GM12878 (cell line): Measurements from ENCODE around the gene TRAPPC3L. TPM values are rescaled to one million over a fixed set of nuclear protein-coding genes. Genes with fewer than 3 reads are reported as not detected.

Source experiments
- ATAC-seq: fragments of 200-7000 bp; cut with Tn5 transposase; 3 replicates; pipeline ENCODE4 v1.9.1; 2020; ENCODE audit warnings: mild to moderate bottlenecking, moderate library complexity
- BruUV-seq: library from RNA; stranded (reverse); fragments of 400-500 nt; replicated peaks from 2 replicates; lab custom pipeline; 2021; lab: Mats Ljungman, UMichigan
- CTCF ChIA-PET: fragments of 300-600 bp; sonication (Branson Sonifier 250); formaldehyde crosslinking; extraction: SDS; loops from one replicate; lab custom pipeline; 2021; ENCODE audit warnings: inconsistent platforms; lab: Yijun Ruan, JAX
- POLR2A ChIA-PET: fragments of 350-600 bp; formaldehyde crosslinking; extraction: SDS; loops from one replicate; lab custom pipeline; 2021; ENCODE audit warnings: inconsistent platforms; lab: Charles Lee
- RAD21 ChIA-PET: fragments of 300-600 bp; sonication (Branson Sonifier 250); formaldehyde crosslinking; loops from one replicate; lab custom pipeline; 2023; ENCODE audit warnings: antibody characterized with exemption; ENCODE audit not compliant: unreplicated experiment; lab: Charles Lee
- SMC1A ChIA-PET: fragments of 300-600 bp; sonication (Branson Sonifier 250); formaldehyde crosslinking; loops from one replicate; lab custom pipeline; 2023; ENCODE audit not compliant: unreplicated experiment, uncharacterized antibody; lab: Charles Lee
- DNase-seq: peaks from one replicate; pipeline ENCODE4 v3.0.0-alpha.2; 2011; ENCODE audit warnings: low read depth, low spot score
- FAIRE-seq: peaks from 3 replicates; lab custom pipeline; 2011; peaks lifted over from hg19 to GRCh38; lab: Jason Lieb, UNC
- H2AFZ ChIP-seq: 2 replicates; pipeline ENCODE4 v1.6.0; 2011; ENCODE audit warnings: low read depth, low read length, control low read depth; ENCODE audit not compliant: control insufficient read depth
- H3K27ac ChIP-seq: 2 replicates; pipeline ENCODE4 v1.5.1; 2011; ENCODE audit warnings: control low read depth; ENCODE audit not compliant: control insufficient read depth, insufficient read depth
- H3K27me3 ChIP-seq, 2 experiments: replicated peaks in 1 of 2; 2 replicates each; pipeline versions ENCODE4 v1.6.0 to v1.6.1; 2011; ENCODE audit warnings: low read length in 1 of 2; ENCODE audit not compliant: control insufficient read depth in 2 of 2, insufficient read depth in 2 of 2
- H3K36me3 ChIP-seq, 2 experiments: 2 replicates each; pipeline ENCODE4 v1.5.1; 2011; ENCODE audit warnings: low read length in 1 of 2; ENCODE audit not compliant: control insufficient read depth in 2 of 2, insufficient read depth in 2 of 2
- H3K4me1 ChIP-seq: 2 replicates; pipeline ENCODE4 v1.6.1; 2011; ENCODE audit warnings: mild to moderate bottlenecking, low read length, moderate library complexity, mixed read lengths; ENCODE audit not compliant: control insufficient read depth, insufficient read depth
- H3K4me2 ChIP-seq: 2 replicates; pipeline ENCODE4 v1.6.0; 2011; ENCODE audit warnings: control low read depth; ENCODE audit not compliant: control insufficient read depth, insufficient read depth
- H3K4me3 ChIP-seq: fragments of 200-600 bp; sonication (generic); 2 replicates; pipeline ENCODE4 v1.5.1; 2016
- H3K79me2 ChIP-seq: 2 replicates; pipeline ENCODE4 v1.6.0; 2011; ENCODE audit warnings: low read length; ENCODE audit not compliant: control insufficient read depth, insufficient read depth
- H3K9ac ChIP-seq: 2 replicates; pipeline ENCODE4 v1.8.0; 2011; ENCODE audit warnings: low read length, control low read depth, mixed read lengths; ENCODE audit not compliant: control insufficient read depth, insufficient read depth
- H3K9me3 ChIP-seq: replicated peaks from 3 replicates; pipeline ENCODE4 v1.5.1; 2011; ENCODE audit warnings: mild to moderate bottlenecking, low read length; ENCODE audit not compliant: control insufficient read depth, insufficient read depth
- H4K20me1 ChIP-seq: 2 replicates; pipeline ENCODE4 v1.6.0; 2011; ENCODE audit not compliant: control insufficient read depth, insufficient read depth
- EP300 ChIP-seq, 2 experiments: fragments of 150-350 bp in 1 of 2; IDR thresholded peaks; 2 replicates each; pipeline ENCODE4 v1.6.1; 2011 to 2012; ENCODE audit warnings: low read depth in 2 of 2, low read length in 2 of 2, borderline replicate concordance in 1 of 2, improper control_type of control experiment in 1 of 2, inconsistent platforms in 1 of 2; ENCODE audit not compliant: control insufficient read depth in 1 of 2
- FOXK2 ChIP-seq: fragments of 450-650 bp; IDR thresholded peaks from 2 replicates; pipeline ENCODE4 v1.6.1; 2017; ENCODE audit warnings: mild to moderate bottlenecking, moderate library complexity
- HDAC6 ChIP-seq: fragments of 200-600 bp; sonication (generic); IDR thresholded peaks from one replicate; pipeline ENCODE4 v1.8.0; 2017; ENCODE audit warnings: antibody characterized with exemption; ENCODE audit not compliant: unreplicated experiment
- NFIC ChIP-seq: IDR thresholded peaks from 2 replicates; pipeline ENCODE4 v1.6.1; 2012; ENCODE audit warnings: low read depth, mild to moderate bottlenecking, inconsistent platforms, low read length, moderate library complexity
- RB1 ChIP-seq: fragments of 450-650 bp; formaldehyde crosslinking; IDR thresholded peaks from 2 replicates; pipeline ENCODE4 v1.6.1; 2017; ENCODE audit warnings: mild to moderate bottlenecking, borderline replicate concordance
- SPI1 ChIP-seq: IDR thresholded peaks from 2 replicates; pipeline ENCODE4 v1.6.1; 2011; ENCODE audit warnings: low read depth, mild to moderate bottlenecking, low read length, moderate library complexity, borderline replicate concordance; ENCODE audit not compliant: insufficient read depth
- WGBS: methylation state at CpG from one replicate; pipeline ENCODE4 v1.1.6; 2016; ENCODE audit warnings: low lambda C conversion rate; ENCODE audit not compliant: insufficient replicate concordance, insufficient coverage; ENCODE audit errors: missing lambda C conversion rate; 5-methylcytosine and 5-hydroxymethylcytosine counted together
- in situ Hi-C: fragments of 300-500 bp; cut with MboI; formaldehyde crosslinking; loops from 9 replicates; pipeline ENCODE4 v1.14.3; 2018; ENCODE audit warnings: mixed read lengths
- intact Hi-C: fragments of 100-400 bp; cut with micrococcal nuclease; formaldehyde crosslinking; loops from one replicate; pipeline ENCODE4 v1.14.2; 2022; ENCODE audit not compliant: unreplicated experiment
- polyA plus RNA-seq, 11 experiments: library from polyadenylated mRNA; depleted of rRNA in 4 of 11; unstranded in 6 of 11; stranded (reverse) in 5 of 11; fragments of >200 nt; fragmentation: Nextera tagmentation in 4 of 11; fragmentation: Illumina TruSeq in 1 of 11; extraction: Ambion mirVana in 4 of 11; extraction: Trizol in 1 of 11; gene quantifications; 1 replicate in 1 of 11; 2 replicates in 10 of 11; pipeline versions ENCODE4 v1.2.1 to v1.2.3, GENCODE V29; 2011 to 2016; ENCODE audit warnings: inconsistent platforms in 2 of 11, missing spikeins in 2 of 11, low read depth in 1 of 11
- total RNA-seq, 4 experiments: library from RNA; depleted of rRNA in 3 of 4; stranded (reverse); fragments of >200 nt in 3 of 4; fragmentation: Illumina TruSeq in 1 of 4; extraction: Trizol in 1 of 4; gene quantifications; 2 replicates each; pipeline versions ENCODE4 v1.2.1 to v1.2.3, GENCODE V29; 2013 to 2021

The TRAPPC3L gene
- total and polyA plus RNA-seq, 10 of the 15 experiments (the other 5 are each of a cell fraction or from before 2014, with no cell fraction given), result not detected

DNA sequence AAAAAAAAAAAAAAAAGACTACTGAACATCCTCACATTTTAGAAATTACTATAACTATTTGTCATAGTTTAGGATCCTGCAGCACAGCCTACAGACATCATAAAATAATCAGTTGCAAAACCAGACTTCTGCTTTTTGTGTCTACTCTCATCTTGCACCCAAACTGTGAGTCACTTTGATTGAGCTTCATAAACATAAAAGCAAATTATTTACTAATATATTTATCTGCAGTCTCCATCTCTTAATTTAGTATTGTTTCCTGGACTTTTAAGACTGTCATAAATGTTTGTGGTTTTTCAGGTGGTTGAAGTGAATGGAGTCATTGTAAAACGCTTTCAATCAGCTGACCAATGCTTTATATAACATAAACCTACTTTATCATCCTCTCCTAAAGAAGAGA is 99.1 kb downstream of the TRAPPC3L start:
- in situ Hi-C loops, result no loop called here
- 0 out of 3 replicates have a peak, but pooled peaks have one; percentile 13 for ATAC-seq

GRCh38 chr6:116445102-116445501 is 100.4 kb downstream of the TRAPPC3L start:
- 66% methylated on average over 5 of the region's 5 CpGs for WGBS
- ChIA-PET POLR2A (interaction anchor here (1.0 kb wide), 1 partner anchor 37 kb away, joined by 3 read pairs; no protein-coding TSS in a partner anchor), CTCF (interaction anchor here (0.6 to 2.8 kb wide), 23 partner anchors 9 to 549 kb away, joined by 3 to 9 read pairs (median 4); no protein-coding TSS in a partner anchor), SMC1A (interaction anchor here (0.7 to 2.4 kb wide), 12 partner anchors 11 to 178 kb away, joined by 3 to 15 read pairs (median 6); no protein-coding TSS in a partner anchor), RAD21 (interaction anchor here (0.6 to 7.3 kb wide), 11 partner anchors 24 to 177 kb away, joined by 3 to 54 read pairs (median 3); no protein-coding TSS in a partner anchor)
- no peak overlapping the region for H3K27ac ChIP-seq
- H3K4me1 ChIP-seq, result no peaks in the 10 kb centered on the region
- intact Hi-C loops (loop anchor here (2.0 kb wide), 2 partner anchors 88 to 158 kb away; no protein-coding TSS in a partner anchor), in situ Hi-C loops (no loop called here)
- ATAC-seq (no peak; the same call in 2 of the 3 replicates), DNase-seq (no peak), FAIRE-seq (no peak)
- H3K79me2 ChIP-seq, result no peaks in the 10 kb centered on the region
- no peaks in the 10 kb centered on the region for H3K9me3 ChIP-seq
- H3K9ac ChIP-seq, result no peak overlapping the region
- no TSS peak for BruUV-seq
- TF ChIP-seq NFIC, result no peak
- TF ChIP-seq HDAC6, result no peak
- TF ChIP-seq FOXK2, result no peak
- TF ChIP-seq EP300 (IDR thresholded peaks at IDR 0.05; ENCODE audit: borderline replicate concordance in 1 of 2, control insufficient read depth in 1 of 2, low read depth in 2 of 2, low read length in 2 of 2), result no peak
- no peaks in the 10 kb centered on the region for H3K36me3 ChIP-seq
- no peak overlapping the region for H3K4me3 ChIP-seq
- no peaks in the 10 kb centered on the region for H4K20me1 ChIP-seq
- no peak overlapping the region for H3K4me2 ChIP-seq
- no peaks in the 10 kb centered on the region for H3K27me3 ChIP-seq
- H2AFZ ChIP-seq, result no peak overlapping the region

More for the DNA sequence above, 99.1 kb downstream of the TRAPPC3L start:
- Histone ChIP-seq H3K79me2 (no peaks in the 10 kb centered on the region), H3K4me1 (peaks cover 8% of the 10 kb centered on the region), H3K4me2 (no peak overlapping the region), H3K27ac (no peak overlapping the region), H4K20me1 (no peaks in the 10 kb centered on the region), H3K9me3 (no peaks in the 10 kb centered on the region), H3K27me3 (no peaks in the 10 kb centered on the region), H3K36me3 (no peaks in the 10 kb centered on the region), H3K4me3 (no peak overlapping the region), H3K9ac (no peak overlapping the region), H2AFZ (no peak overlapping the region)
- ChIA-PET SMC1A (interaction anchor here (0.7 to 3.3 kb wide), 11 partner anchors 9 to 278 kb away, joined by 3 to 21 read pairs (median 4); partner anchors contain the start of gene CALHM6), POLR2A (no interaction called here), RAD21 (interaction anchor here (0.8 to 7.3 kb wide), 10 partner anchors 8 to 177 kb away, joined by 3 to 54 read pairs (median 4); partner anchors contain the start of gene TSPYL1), CTCF (interaction anchor here (0.6 to 2.8 kb wide), 15 partner anchors 12 to 177 kb away, joined by 3 to 17 read pairs (median 4); partner anchors contain the start of gene TSPYL1)
- DNase-seq, result no peak
- FAIRE-seq, result no peak
- BruUV-seq, result no TSS peak
- 85% methylated on average over 1 of the region's 1 CpG for WGBS
- TF ChIP-seq SPI1 (peak; percentile 55; the same call in 1 of the 2 replicates), RB1 (no peak)
- intact Hi-C loops, result no loop called here

Other genes starting within 250 kb of the TRAPPC3L start
Only the 7 nearest of the 9 such genes appear.
- 1.2 and 1.5 TPM in 2 replicates for gene CALHM6, start 84.3 kb downstream of the TRAPPC3L start, total RNA-seq (2014; rRNA removed)
- gene CALHM6, start 84.3 kb downstream of the TRAPPC3L start, total RNA-seq (2014; rRNA removed; fragmentation: Illumina TruSeq; extraction: Trizol), result 1.7 and 2.6 TPM in 2 replicates
- gene CALHM6, start 84.3 kb downstream of the TRAPPC3L start, total RNA-seq (2021), result 0.53 and 1.0 TPM in 2 replicates
- 0.15 and 0.48 TPM in 2 replicates for gene CALHM6, start 84.3 kb downstream of the TRAPPC3L start, polyA plus RNA-seq (2011; rRNA removed)
- 0.93 and 1.2 TPM in 2 replicates for gene CALHM6, start 84.3 kb downstream of the TRAPPC3L start, polyA plus RNA-seq (2014; fragmentation: Illumina TruSeq; extraction: Trizol)
- gene CALHM6, start 84.3 kb downstream of the TRAPPC3L start, polyA plus RNA-seq (2014; fragmentation: Nextera tagmentation; extraction: Ambion mirVana), result 1 to 10 TPM; 1.1 to 1.4 TPM
- gene CALHM6, start 84.3 kb downstream of the TRAPPC3L start, polyA plus RNA-seq (2014; rRNA removed), result 1.5 and 2.6 TPM in 2 replicates
- 1 to 10 TPM; 3.2 to 3.4 TPM for gene CALHM6, start 84.3 kb downstream of the TRAPPC3L start, polyA plus RNA-seq (2016; fragmentation: Nextera tagmentation; extraction: Ambion mirVana)
- not detected in 2 replicates for gene CALHM5, start 34.0 kb downstream of the TRAPPC3L start, total RNA-seq (2014; rRNA removed)
- not detected in 2 replicates for gene CALHM5, start 34.0 kb downstream of the TRAPPC3L start, total RNA-seq (2014; rRNA removed; fragmentation: Illumina TruSeq; extraction: Trizol)
- gene CALHM5, start 34.0 kb downstream of the TRAPPC3L start, total RNA-seq (2021), result not detected in 2 replicates
- not detected in 2 replicates for gene CALHM5, start 34.0 kb downstream of the TRAPPC3L start, polyA plus RNA-seq (2011; rRNA removed)
- gene CALHM5, start 34.0 kb downstream of the TRAPPC3L start, polyA plus RNA-seq (2014; fragmentation: Illumina TruSeq; extraction: Trizol), result not detected in 2 replicates
- not detected for gene CALHM5, start 34.0 kb downstream of the TRAPPC3L start, polyA plus RNA-seq (2014; fragmentation: Nextera tagmentation; extraction: Ambion mirVana)
- not detected in 2 replicates for gene CALHM5, start 34.0 kb downstream of the TRAPPC3L start, polyA plus RNA-seq (2014; rRNA removed)
- not detected for gene CALHM5, start 34.0 kb downstream of the TRAPPC3L start, polyA plus RNA-seq (2016; fragmentation: Nextera tagmentation; extraction: Ambion mirVana)
- not detected in 2 replicates for gene CALHM4, start 8.1 kb upstream of the TRAPPC3L start, total RNA-seq (2014; rRNA removed)
- gene CALHM4, start 8.1 kb upstream of the TRAPPC3L start, total RNA-seq (2014; rRNA removed; fragmentation: Illumina TruSeq; extraction: Trizol), result not detected in 2 replicates
- gene CALHM4, start 8.1 kb upstream of the TRAPPC3L start, total RNA-seq (2021), result not detected in 2 replicates
- not detected in 2 replicates for gene CALHM4, start 8.1 kb upstream of the TRAPPC3L start, polyA plus RNA-seq (2011; rRNA removed)
- not detected in 2 replicates for gene CALHM4, start 8.1 kb upstream of the TRAPPC3L start, polyA plus RNA-seq (2014; fragmentation: Illumina TruSeq; extraction: Trizol)
- gene CALHM4, start 8.1 kb upstream of the TRAPPC3L start, polyA plus RNA-seq (2014; fragmentation: Nextera tagmentation; extraction: Ambion mirVana), result not detected
- gene CALHM4, start 8.1 kb upstream of the TRAPPC3L start, polyA plus RNA-seq (2014; rRNA removed), result not detected in 2 replicates
- not detected for gene CALHM4, start 8.1 kb upstream of the TRAPPC3L start, polyA plus RNA-seq (2016; fragmentation: Nextera tagmentation; extraction: Ambion mirVana)
- 44.6 and 49.9 TPM in 2 replicates for gene RWDD1, start 25.8 kb upstream of the TRAPPC3L start, total RNA-seq (2014; rRNA removed)
- gene RWDD1, start 25.8 kb upstream of the TRAPPC3L start, total RNA-seq (2014; rRNA removed; fragmentation: Illumina TruSeq; extraction: Trizol), result 74.1 and 74.3 TPM in 2 replicates
- gene RWDD1, start 25.8 kb upstream of the TRAPPC3L start, total RNA-seq (2021), result 42.6 and 45.5 TPM in 2 replicates
- 47.8 and 70.2 TPM in 2 replicates for gene RWDD1, start 25.8 kb upstream of the TRAPPC3L start, polyA plus RNA-seq (2011; rRNA removed)
- 94.8 and 107 TPM in 2 replicates for gene RWDD1, start 25.8 kb upstream of the TRAPPC3L start, polyA plus RNA-seq (2014; fragmentation: Illumina TruSeq; extraction: Trizol)
- 10 to 100 TPM; 57.2 to 87.9 TPM for gene RWDD1, start 25.8 kb upstream of the TRAPPC3L start, polyA plus RNA-seq (2014; fragmentation: Nextera tagmentation; extraction: Ambion mirVana)
- gene RWDD1, start 25.8 kb upstream of the TRAPPC3L start, polyA plus RNA-seq (2014; rRNA removed), result 28.4 and 40.1 TPM in 2 replicates
- 100 to 1,000 TPM in 1 of 2 experiments, 10 to 100 TPM in 1; 96.5 to 107 TPM for gene RWDD1, start 25.8 kb upstream of the TRAPPC3L start, polyA plus RNA-seq (2016; fragmentation: Nextera tagmentation; extraction: Ambion mirVana)
- gene RSPH4A, start 70.8 kb upstream of the TRAPPC3L start, total RNA-seq (2014; rRNA removed), result 0.23 and 0.27 TPM in 2 replicates
- 0.22 and 0.28 TPM in 2 replicates for gene RSPH4A, start 70.8 kb upstream of the TRAPPC3L start, total RNA-seq (2014; rRNA removed; fragmentation: Illumina TruSeq; extraction: Trizol)
- gene RSPH4A, start 70.8 kb upstream of the TRAPPC3L start, total RNA-seq (2021), result 0.13 and 0.28 TPM in 2 replicates
- 0.08 and 0.10 TPM in 2 replicates for gene RSPH4A, start 70.8 kb upstream of the TRAPPC3L start, polyA plus RNA-seq (2011; rRNA removed)
- gene RSPH4A, start 70.8 kb upstream of the TRAPPC3L start, polyA plus RNA-seq (2014; fragmentation: Illumina TruSeq; extraction: Trizol), result 0.16 and 0.21 TPM in 2 replicates
- under 1 TPM; 0.07 to 0.23 TPM for gene RSPH4A, start 70.8 kb upstream of the TRAPPC3L start, polyA plus RNA-seq (2014; fragmentation: Nextera tagmentation; extraction: Ambion mirVana)
- gene RSPH4A, start 70.8 kb upstream of the TRAPPC3L start, polyA plus RNA-seq (2014; rRNA removed), result 0.08 and 0.23 TPM in 2 replicates
- under 1 TPM in 1 of 2 experiments, not detected in 1; 0.09 TPM for gene RSPH4A, start 70.8 kb upstream of the TRAPPC3L start, polyA plus RNA-seq (2016; fragmentation: Nextera tagmentation; extraction: Ambion mirVana)
- gene ZUP1, start 123.1 kb upstream of the TRAPPC3L start, total RNA-seq (2014; rRNA removed), result 16.5 and 20.8 TPM in 2 replicates
- 27.0 TPM in 2 replicates for gene ZUP1, start 123.1 kb upstream of the TRAPPC3L start, total RNA-seq (2014; rRNA removed; fragmentation: Illumina TruSeq; extraction: Trizol)
- gene ZUP1, start 123.1 kb upstream of the TRAPPC3L start, total RNA-seq (2021), result 15.5 and 16.5 TPM in 2 replicates
- gene ZUP1, start 123.1 kb upstream of the TRAPPC3L start, polyA plus RNA-seq (2011; rRNA removed), result 24.1 and 41.6 TPM in 2 replicates
- gene ZUP1, start 123.1 kb upstream of the TRAPPC3L start, polyA plus RNA-seq (2014; fragmentation: Illumina TruSeq; extraction: Trizol), result 22.6 and 33.5 TPM in 2 replicates
- gene ZUP1, start 123.1 kb upstream of the TRAPPC3L start, polyA plus RNA-seq (2014; fragmentation: Nextera tagmentation; extraction: Ambion mirVana), result 10 to 100 TPM in 1 of 2 experiments, 1 to 10 TPM in 1; 10.0 to 16.4 TPM
- 13.1 and 14.4 TPM in 2 replicates for gene ZUP1, start 123.1 kb upstream of the TRAPPC3L start, polyA plus RNA-seq (2014; rRNA removed)
- 10 to 100 TPM; 19.6 to 19.8 TPM for gene ZUP1, start 123.1 kb upstream of the TRAPPC3L start, polyA plus RNA-seq (2016; fragmentation: Nextera tagmentation; extraction: Ambion mirVana)
- 4.2 and 4.8 TPM in 2 replicates for gene KPNA5, start 135.5 kb upstream of the TRAPPC3L start, total RNA-seq (2014; rRNA removed)
- gene KPNA5, start 135.5 kb upstream of the TRAPPC3L start, total RNA-seq (2014; rRNA removed; fragmentation: Illumina TruSeq; extraction: Trizol), result 7.0 and 7.6 TPM in 2 replicates
- gene KPNA5, start 135.5 kb upstream of the TRAPPC3L start, total RNA-seq (2021), result 6.0 and 7.0 TPM in 2 replicates
- 4.8 and 10.6 TPM in 2 replicates for gene KPNA5, start 135.5 kb upstream of the TRAPPC3L start, polyA plus RNA-seq (2011; rRNA removed)
- gene KPNA5, start 135.5 kb upstream of the TRAPPC3L start, polyA plus RNA-seq (2014; fragmentation: Illumina TruSeq; extraction: Trizol), result 4.7 and 5.9 TPM in 2 replicates
- gene KPNA5, start 135.5 kb upstream of the TRAPPC3L start, polyA plus RNA-seq (2014; fragmentation: Nextera tagmentation; extraction: Ambion mirVana), result 1 to 10 TPM; 1.9 to 2.5 TPM
- 2.9 and 4.6 TPM in 2 replicates for gene KPNA5, start 135.5 kb upstream of the TRAPPC3L start, polyA plus RNA-seq (2014; rRNA removed)
- 1 to 10 TPM; 3.0 to 4.4 TPM for gene KPNA5, start 135.5 kb upstream of the TRAPPC3L start, polyA plus RNA-seq (2016; fragmentation: Nextera tagmentation; extraction: Ambion mirVana)